H1 (cell line): ENCODE measurements around the gene TPM2. TPM values are rescaled to one million over a fixed set of nuclear protein-coding genes. Genes with fewer than 3 reads are reported as not detected.

Source experiments
- MAFK ChIP-seq: IDR thresholded peaks from 2 replicates; pipeline ENCODE4 v1.6.1; 2012; ENCODE audit warnings: low read depth, mild to moderate bottlenecking, improper control_type of control experiment, low read length
- POLR2AphosphoS5 ChIP-seq: IDR thresholded peaks from 2 replicates; pipeline ENCODE4 v1.6.1; 2011; ENCODE audit warnings: low read depth, low read length
- SAP30 ChIP-seq: fragments of 300-600 bp; sonication (generic); IDR thresholded peaks from 2 replicates; pipeline ENCODE4 v1.7.1; 2012; ENCODE audit warnings: low read length, moderate library complexity, mild to moderate bottlenecking, inconsistent platforms; ENCODE audit not compliant: insufficient read depth, insufficient replicate concordance
- SRF ChIP-seq: IDR thresholded peaks from 2 replicates; pipeline ENCODE4 v1.6.1; 2011; ENCODE audit warnings: mild to moderate bottlenecking, low read depth, low read length, moderate library complexity
- TCF12 ChIP-seq: IDR thresholded peaks from 2 replicates; pipeline ENCODE4 v1.6.1; 2011; ENCODE audit warnings: low read depth, mild to moderate bottlenecking, low read length
- polyA plus RNA-seq, 7 experiments: library from polyadenylated mRNA; depleted of rRNA in 3 of 7; stranded (reverse) in 5 of 7; unstranded in 2 of 7; fragments of >200 nt in 5 of 7; fragments of 200-250 nt in 2 of 7; gene quantifications; 1 replicate in 5 of 7; 2 replicates in 1 of 7; 4 replicates in 1 of 7; pipeline versions ENCODE4 v1.2.1 to v1.2.3, GENCODE V29; 2011 to 2013; ENCODE audit warnings: missing spikeins in 2 of 7, mixed read lengths in 2 of 7
- total RNA-seq: library from RNA; stranded (reverse); fragmentation: NEBNext Ultra II Directional; extraction: Animal tissue kit (Norgen Biotek cat#: 25700); gene quantifications from 2 replicates; pipeline ENCODE4 v1.2.1, GENCODE V29; 2021

TPM2 gene
- total and polyA plus RNA-seq, 2 of the 8 experiments (the other 6 are each of a cell fraction or from before 2014, with no cell fraction given), result 62.5 to 181 TPM

DNA sequence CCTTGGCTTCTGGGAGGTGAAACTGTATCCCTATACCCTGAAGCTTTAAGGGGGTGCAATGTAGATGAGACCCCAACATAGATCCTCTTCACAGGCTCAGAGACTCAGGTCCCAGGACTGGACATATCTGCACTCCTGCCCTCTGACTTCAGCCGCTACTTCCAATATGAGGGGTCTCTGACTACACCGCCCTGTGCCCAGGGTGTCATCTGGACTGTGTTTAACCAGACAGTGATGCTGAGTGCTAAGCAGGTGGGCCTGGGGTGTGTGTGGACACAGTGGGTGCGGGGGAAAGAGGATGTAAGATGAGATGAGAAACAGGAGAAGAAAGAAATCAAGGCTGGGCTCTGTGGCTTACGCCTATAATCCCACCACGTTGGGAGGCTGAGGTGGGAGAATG is 10.6 kb downstream of the TPM2 start (continued):
- no peak for TF ChIP-seq POLR2AphosphoS5
- TF ChIP-seq TCF12, result no peak
- no peak for TF ChIP-seq SAP30
- no peak for TF ChIP-seq SRF
- no peak for TF ChIP-seq MAFK
